Ishikawa (cell line): ENCODE results near the gene MICAL3.

Source experiments
- CEBPB ChIP-seq: IDR thresholded peaks from 2 replicates; pipeline ENCODE4 v1.6.1; 2012
- CREB1 ChIP-seq: IDR thresholded peaks from 2 replicates; pipeline ENCODE4 v1.6.1; 2012; ENCODE audit warnings: low read depth
- EGR1 ChIP-seq: IDR thresholded peaks from 2 replicates; pipeline ENCODE4 v1.6.1; 2012
- EP300 ChIP-seq: IDR thresholded peaks from 2 replicates; pipeline ENCODE4 v1.6.1; 2012; ENCODE audit warnings: borderline replicate concordance
- FOXM1 ChIP-seq: IDR thresholded peaks from 2 replicates; pipeline ENCODE4 v1.6.1; 2012; ENCODE audit warnings: low read depth, borderline replicate concordance
- MAX ChIP-seq: IDR thresholded peaks from 2 replicates; pipeline ENCODE4 v1.6.1; 2012
- NFIC ChIP-seq: IDR thresholded peaks from 2 replicates; pipeline ENCODE4 v1.6.1; 2012
- RAD21 ChIP-seq: IDR thresholded peaks from 2 replicates; pipeline ENCODE4 v1.6.1; 2012; ENCODE audit warnings: low read depth
- REST ChIP-seq: IDR thresholded peaks from 2 replicates; pipeline ENCODE4 v1.6.1; 2012; ENCODE audit warnings: low read depth, mild to moderate bottlenecking
- TAF1 ChIP-seq: IDR thresholded peaks from 2 replicates; pipeline ENCODE4 v1.6.1; 2012; ENCODE audit warnings: low read depth, mild to moderate bottlenecking
- TCF12 ChIP-seq: IDR thresholded peaks from 2 replicates; pipeline ENCODE4 v1.6.1; 2012; ENCODE audit warnings: low read depth
- TEAD4 ChIP-seq: IDR thresholded peaks from 2 replicates; pipeline ENCODE4 v1.6.1; 2012
- USF1 ChIP-seq: IDR thresholded peaks from 2 replicates; pipeline ENCODE4 v1.6.1; 2012
- YY1 ChIP-seq: IDR thresholded peaks from 2 replicates; pipeline ENCODE4 v1.6.1; 2012; ENCODE audit warnings: low read depth
- ZBTB7A ChIP-seq: IDR thresholded peaks from 2 replicates; pipeline ENCODE4 v1.6.1; 2012; ENCODE audit warnings: low read depth

MICAL3 gene

GRCh38 chr22:17876306-17876831 is 148.0 kb downstream of the MICAL3 start:
- TF ChIP-seq EP300 (no peak), RAD21 (peak; percentile 8; the same call in 1 of the 2 replicates)

GRCh38 chr22:17875631-17876030 is 148.7 kb downstream of the MICAL3 start:
- no peak for TF ChIP-seq RAD21
- TF ChIP-seq YY1: no peak
- TF ChIP-seq USF1: no peak
- no peak for TF ChIP-seq FOXM1
- no peak for TF ChIP-seq CREB1
- no peak for TF ChIP-seq TEAD4
- no peak for TF ChIP-seq TAF1
- no peak for TF ChIP-seq ZBTB7A
- TF ChIP-seq REST: no peak
- TF ChIP-seq EP300: no peak
- no peak for TF ChIP-seq EGR1
- no peak for TF ChIP-seq NFIC
- TF ChIP-seq TCF12: no peak
- no peak for TF ChIP-seq CEBPB
- no peak for TF ChIP-seq MAX

GRCh38 chr22:17875156-17875555 is 149.2 kb downstream of the MICAL3 start:
- TF ChIP-seq FOXM1: no peak
- TF ChIP-seq YY1: no peak

- no peak for TF ChIP-seq EP300
- TF ChIP-seq NFIC: 0 out of 2 replicates have a peak, but pooled peaks have one; percentile 11
Measured at GRCh38 chr22:17874231-17874905, 150.0 kb downstream of the MICAL3 start.

GRCh38 chr22:17873804-17874203 is 150.6 kb downstream of the MICAL3 start:
- TF ChIP-seq RAD21: no peak

- TF ChIP-seq FOXM1 (no peak), EGR1 (no peak), CREB1 (no peak), NFIC (no peak), MAX (no peak)
Measured at GRCh38 chr22:17873116-17873515, 151.2 kb downstream of the MICAL3 start.

GRCh38 chr22:17872471-17872870 is 151.9 kb downstream of the MICAL3 start:
- TF ChIP-seq ZBTB7A (no peak), CEBPB (no peak), YY1 (no peak), FOXM1 (no peak), EGR1 (no peak), RAD21 (no peak), EP300 (no peak), REST (no peak), NFIC (no peak), TCF12 (no peak), USF1 (no peak), CREB1 (no peak)
